Upper lobe of left lung (tissue), 4 donors: ENCODE data around the gene ROBO3.

ENCODE experiments used
- EP300 ChIP-seq, 4 donors: sonication (generic); formaldehyde crosslinking; IDR thresholded peaks; one replicate each; pipeline ENCODE4 v1.5.1; 2017; ENCODE audit warnings: antibody characterized with exemption in 4 of 4, control low read depth in 2 of 4
- POLR2A ChIP-seq, 4 donors: fragments of 450-650 bp; IDR thresholded peaks; one replicate each; pipeline ENCODE4 v1.5.1; 2016 to 2017; ENCODE audit warnings: antibody characterized with exemption in 4 of 4, mild to moderate bottlenecking in 2 of 4
- POLR2AphosphoS5 ChIP-seq, 2 donors: sonication (generic); formaldehyde crosslinking; IDR thresholded peaks; one replicate each; pipeline ENCODE4 v1.5.1; 2017; ENCODE audit warnings: antibody characterized with exemption in 2 of 2
- TF ChIP-seq, protein P1 (sequence below), 6 experiments: fragments of 450-650 bp in 4 of 6; fragments of 200-600 bp in 2 of 6; sonication (generic) in 2 of 6; IDR thresholded peaks; one replicate each; pipeline ENCODE4 v1.5.1; 2016 to 2019; ENCODE audit warnings: antibody characterized with exemption in 6 of 6

DNA sequence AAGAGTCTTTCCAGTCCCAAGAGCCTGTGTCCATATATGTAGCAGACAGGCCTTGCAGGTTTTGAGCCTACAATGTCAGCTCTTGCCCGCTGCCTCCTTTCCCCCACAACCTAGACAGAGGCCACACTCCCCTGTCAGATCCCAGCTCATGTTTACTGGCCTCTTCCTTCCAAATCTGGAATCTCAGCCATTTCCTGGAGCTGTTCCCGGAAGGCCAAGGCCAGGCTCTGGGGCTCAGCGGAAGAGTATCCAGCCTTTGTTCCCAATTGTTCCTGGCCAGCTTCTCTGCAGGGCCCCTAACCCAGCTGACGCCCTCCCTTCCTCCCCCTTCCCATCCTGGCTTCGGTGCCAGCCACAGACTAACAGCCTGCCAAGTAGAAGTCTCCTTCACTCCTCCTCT, 33.5 kb downstream of the ROBO3 start:
- TF ChIP-seq, protein P1, sequence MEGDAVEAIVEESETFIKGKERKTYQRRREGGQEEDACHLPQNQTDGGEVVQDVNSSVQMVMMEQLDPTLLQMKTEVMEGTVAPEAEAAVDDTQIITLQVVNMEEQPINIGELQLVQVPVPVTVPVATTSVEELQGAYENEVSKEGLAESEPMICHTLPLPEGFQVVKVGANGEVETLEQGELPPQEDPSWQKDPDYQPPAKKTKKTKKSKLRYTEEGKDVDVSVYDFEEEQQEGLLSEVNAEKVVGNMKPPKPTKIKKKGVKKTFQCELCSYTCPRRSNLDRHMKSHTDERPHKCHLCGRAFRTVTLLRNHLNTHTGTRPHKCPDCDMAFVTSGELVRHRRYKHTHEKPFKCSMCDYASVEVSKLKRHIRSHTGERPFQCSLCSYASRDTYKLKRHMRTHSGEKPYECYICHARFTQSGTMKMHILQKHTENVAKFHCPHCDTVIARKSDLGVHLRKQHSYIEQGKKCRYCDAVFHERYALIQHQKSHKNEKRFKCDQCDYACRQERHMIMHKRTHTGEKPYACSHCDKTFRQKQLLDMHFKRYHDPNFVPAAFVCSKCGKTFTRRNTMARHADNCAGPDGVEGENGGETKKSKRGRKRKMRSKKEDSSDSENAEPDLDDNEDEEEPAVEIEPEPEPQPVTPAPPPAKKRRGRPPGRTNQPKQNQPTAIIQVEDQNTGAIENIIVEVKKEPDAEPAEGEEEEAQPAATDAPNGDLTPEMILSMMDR (IDR thresholded peaks at IDR 0.05): no peak
- no peak for TF ChIP-seq POLR2A (IDR thresholded peaks at IDR 0.05)
- peak in 3 of 4 donors; percentile 75 to 93 (median 91) for TF ChIP-seq EP300 (IDR thresholded peaks at IDR 0.05)
- peak; percentile 85 to 91 for TF ChIP-seq POLR2AphosphoS5 (IDR thresholded peaks at IDR 0.05)
